Astrocyte (in vitro differentiated cells and primary cell): Measurements from ENCODE around the gene ABHD17A.

Experiments
- CTCF ChIP-seq: IDR thresholded peaks from 2 replicates; pipeline ENCODE4 v1.5.1; 2011; ENCODE audit warnings: low read depth, mild to moderate bottlenecking, inconsistent platforms, low read length, moderate library complexity; ENCODE audit not compliant: insufficient read depth
- EZH2 ChIP-seq: IDR thresholded peaks from 2 replicates; pipeline ENCODE4 v1.6.1; 2012; ENCODE audit warnings: mild to moderate bottlenecking, low read length, inconsistent platforms; ENCODE audit not compliant: insufficient read depth

DNA sequence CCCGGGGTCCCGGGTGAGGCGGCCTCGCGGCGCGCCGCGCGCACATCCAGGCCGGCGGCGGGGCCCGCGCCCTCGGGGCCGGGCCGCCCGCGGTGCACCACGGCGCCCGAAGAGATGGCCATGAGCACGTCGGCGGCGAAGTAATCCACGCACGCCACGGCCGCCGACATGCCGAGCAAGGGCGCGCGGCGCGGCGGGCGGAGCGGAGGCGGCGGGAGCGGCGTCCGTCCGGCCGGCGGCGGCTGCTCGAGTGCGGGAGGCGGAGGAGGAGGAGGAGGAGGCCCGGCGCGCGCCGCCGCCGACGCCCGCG is 22.0 kb downstream of the ABHD17A start, which contains the start of gene KLF16:
- TF ChIP-seq CTCF = no peak
- no peak for TF ChIP-seq EZH2
